GM19372 (cell line): ENCODE measurements around the gene MORF4L2.

ENCODE experiments used
- ATAC-seq: cut with Tn5 transposase; IDR thresholded peaks from one replicate; pipeline ENCODE4 v1.9.1; 2021; ENCODE audit warnings: mild to moderate bottlenecking, low read depth, moderate library complexity; ENCODE audit not compliant: unreplicated experiment

Gene MORF4L2

GRCh38 chrX:103637604-103638338 is 48.7 kb downstream of the MORF4L2 start:
- no peak for ATAC-seq

DNA sequence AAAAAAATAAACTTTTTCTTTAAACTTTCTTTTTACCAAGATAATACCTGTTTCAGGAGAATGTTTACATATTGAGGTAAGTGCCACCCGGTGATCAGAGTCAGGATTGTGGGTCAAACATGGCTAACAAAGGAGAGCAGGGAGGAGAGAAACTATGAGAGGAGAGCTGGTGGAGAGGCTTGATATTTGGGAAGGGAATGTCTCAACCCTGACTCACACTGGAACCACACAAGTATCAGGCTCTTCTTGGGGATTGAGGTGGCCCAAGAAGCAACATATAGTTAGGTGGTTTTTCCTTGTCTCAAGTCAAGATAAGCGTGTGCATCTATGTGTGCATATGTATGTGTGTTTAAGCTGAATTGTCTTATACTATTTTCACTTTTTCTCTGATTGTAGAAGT is 51.1 kb downstream of the MORF4L2 start:
- no peak for ATAC-seq

- no peak for ATAC-seq
Observed at GRCh38 chrX:103631145-103631544, 55.4 kb downstream of the MORF4L2 start.

GRCh38 chrX:103630171-103630511 is 56.4 kb downstream of the MORF4L2 start:
- no peak for ATAC-seq

DNA sequence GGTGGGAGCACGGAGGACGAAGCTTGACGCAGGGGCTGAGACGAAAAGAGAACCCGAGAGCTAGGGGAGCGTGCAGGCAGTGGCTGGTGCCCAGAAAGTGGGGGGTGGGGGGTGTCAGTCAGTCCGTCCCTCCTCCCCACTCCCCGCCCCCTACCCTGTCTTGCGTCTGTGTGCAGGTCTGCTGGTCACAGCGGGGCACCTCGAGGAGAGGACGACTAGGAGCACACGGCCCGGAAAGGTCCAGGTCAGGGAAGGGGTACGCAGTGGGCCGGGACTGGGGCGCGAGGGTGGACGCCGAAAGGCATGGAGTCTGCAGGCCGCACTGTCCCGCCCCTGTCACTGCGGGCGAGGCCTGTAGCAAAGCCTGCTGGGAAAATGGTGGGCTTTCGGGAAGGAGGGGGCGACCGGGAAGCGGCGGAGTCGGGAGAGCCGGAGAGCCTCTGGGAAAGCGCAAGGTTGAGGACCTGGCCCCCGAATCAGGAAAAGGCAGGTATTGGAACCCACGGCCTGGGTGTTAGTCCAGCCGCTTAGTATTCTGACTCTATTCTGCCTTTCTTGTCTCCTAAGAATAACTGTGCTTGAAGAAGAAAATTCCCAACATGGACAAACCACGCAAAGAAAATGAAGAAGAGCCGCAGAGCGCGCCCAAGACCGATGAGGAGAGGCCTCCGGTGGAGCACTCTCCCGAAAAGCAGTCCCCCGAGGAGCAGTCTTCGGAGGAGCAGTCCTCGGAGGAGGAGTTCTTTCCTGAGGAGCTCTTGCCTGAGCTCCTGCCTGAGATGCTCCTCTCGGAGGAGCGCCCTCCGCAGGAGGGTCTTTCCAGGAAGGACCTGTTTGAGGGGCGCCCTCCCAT is 57.0 kb downstream of the MORF4L2 start:
- ATAC-seq = peak; percentile 39

- ATAC-seq = peak; percentile 66
Observed at GRCh38 chrX:103628386-103629317, 57.8 kb downstream of the MORF4L2 start, which contains the start of gene TCEAL1. TSS of gene TCEAL1 (plus strand) at chrX:103628975. CDS start at chrX:103629917, 942 bp downstream.

- no peak for ATAC-seq
Observed at GRCh38 chrX:103626855-103627254, 59.6 kb downstream of the MORF4L2 start.
